Hepatocyte (in vitro differentiated cells): ENCODE data around the gene EGFL8.

Experiments
- CTCF ChIP-seq: fragments of 200-600 bp; sonication (generic); IDR thresholded peaks from 2 replicates; pipeline ENCODE4 v1.5.1; 2016; ENCODE audit warnings: antibody characterized with exemption, mild to moderate bottlenecking; ENCODE audit not compliant: poor library complexity
- EZH2 ChIP-seq: fragments of 200-600 bp; sonication (generic); IDR thresholded peaks from 2 replicates; pipeline ENCODE4 v1.6.1; 2016; ENCODE audit warnings: antibody characterized with exemption, mild to moderate bottlenecking, borderline replicate concordance
- EZH2phosphoT487 ChIP-seq: fragments of 200-600 bp; sonication (generic); IDR thresholded peaks from one replicate; pipeline ENCODE4 v1.6.1; 2018; ENCODE audit warnings: antibody characterized with exemption, mild to moderate bottlenecking, low read depth, moderate library complexity; ENCODE audit not compliant: unreplicated experiment, severe bottlenecking

- TF ChIP-seq CTCF, result no peak
- no peak for TF ChIP-seq EZH2
- no peak for TF ChIP-seq EZH2phosphoT487
These were observed 32.3 kb upstream of the EGFL8 start for GRCh38 chr6:32132110-32132509.
